Astrocyte of the cerebellum (primary cell): ENCODE measurements around the gene UBL5.

Experiments
- DNase-seq: peaks from one replicate; pipeline ENCODE4 v3.0.0-alpha.2; 2011; ENCODE audit warnings: low read depth
- H3K4me3 ChIP-seq: 2 replicates; pipeline ENCODE4 v1.5.1; 2011; ENCODE audit warnings: mild to moderate bottlenecking, low read depth, low read length, moderate library complexity
- in situ Hi-C: cut with HindIII; loops from 2 replicates; pipeline ENCODE4 v1.10.0; 2017; ENCODE audit warnings: low sequenced_read_pairs
- TF ChIP-seq, protein P1 (sequence below): IDR thresholded peaks from 2 replicates; pipeline ENCODE4 v1.5.1; 2012; ENCODE audit warnings: low read length, low read depth, moderate library complexity, mild to moderate bottlenecking; ENCODE audit errors: missing control alignments

Gene UBL5

DNA sequence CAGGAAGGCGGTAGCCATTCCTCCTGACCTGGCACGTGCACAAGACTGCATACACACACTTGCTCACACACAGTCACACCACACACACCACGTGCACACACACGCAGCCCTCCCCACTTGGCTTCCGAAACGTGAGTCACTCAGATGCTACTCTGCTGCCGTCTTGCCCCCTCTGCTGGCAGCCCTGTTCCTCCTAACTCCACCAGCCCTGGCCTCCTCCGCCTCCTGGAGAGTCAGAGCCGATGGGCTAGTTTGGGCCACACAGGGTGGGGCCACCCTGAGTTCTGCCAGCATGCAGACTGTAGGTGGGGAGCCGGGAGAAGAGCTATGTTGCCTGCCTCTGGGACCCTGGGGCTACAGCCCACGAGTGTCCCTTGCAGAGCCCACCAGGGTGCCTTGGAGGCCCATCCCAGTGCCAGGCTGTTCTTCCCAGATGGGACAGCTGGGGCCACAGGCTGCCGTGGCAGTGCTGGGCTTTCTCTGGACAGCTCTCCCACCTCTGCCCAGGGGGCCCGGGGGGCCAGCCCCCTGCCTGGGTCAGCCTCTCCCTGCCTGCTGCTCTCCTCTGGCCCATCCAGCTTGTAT, 19.5 kb downstream of the UBL5 start:
- in situ Hi-C loops: no loop called here
- TF ChIP-seq, protein P1, sequence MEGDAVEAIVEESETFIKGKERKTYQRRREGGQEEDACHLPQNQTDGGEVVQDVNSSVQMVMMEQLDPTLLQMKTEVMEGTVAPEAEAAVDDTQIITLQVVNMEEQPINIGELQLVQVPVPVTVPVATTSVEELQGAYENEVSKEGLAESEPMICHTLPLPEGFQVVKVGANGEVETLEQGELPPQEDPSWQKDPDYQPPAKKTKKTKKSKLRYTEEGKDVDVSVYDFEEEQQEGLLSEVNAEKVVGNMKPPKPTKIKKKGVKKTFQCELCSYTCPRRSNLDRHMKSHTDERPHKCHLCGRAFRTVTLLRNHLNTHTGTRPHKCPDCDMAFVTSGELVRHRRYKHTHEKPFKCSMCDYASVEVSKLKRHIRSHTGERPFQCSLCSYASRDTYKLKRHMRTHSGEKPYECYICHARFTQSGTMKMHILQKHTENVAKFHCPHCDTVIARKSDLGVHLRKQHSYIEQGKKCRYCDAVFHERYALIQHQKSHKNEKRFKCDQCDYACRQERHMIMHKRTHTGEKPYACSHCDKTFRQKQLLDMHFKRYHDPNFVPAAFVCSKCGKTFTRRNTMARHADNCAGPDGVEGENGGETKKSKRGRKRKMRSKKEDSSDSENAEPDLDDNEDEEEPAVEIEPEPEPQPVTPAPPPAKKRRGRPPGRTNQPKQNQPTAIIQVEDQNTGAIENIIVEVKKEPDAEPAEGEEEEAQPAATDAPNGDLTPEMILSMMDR: peak; percentile 69
- H3K4me3 ChIP-seq: no peak overlapping the region
- peak; percentile 60 for DNase-seq

- in situ Hi-C loops: no loop called here
- H3K4me3 ChIP-seq: no peak overlapping the region
- TF ChIP-seq, protein P1: peak; percentile 50
- no peak for DNase-seq
Observed at GRCh38 chr19:9848060-9848459, 20.3 kb downstream of the UBL5 start.

- DNase-seq: no peak
- in situ Hi-C loops: no loop called here
- H3K4me3 ChIP-seq: no peak overlapping the region
- TF ChIP-seq, protein P1: no peak
Observed at GRCh38 chr19:9848762-9849161, 21.0 kb downstream of the UBL5 start.

- H3K4me3 ChIP-seq: no peak overlapping the region
- DNase-seq: no peak
- TF ChIP-seq, protein P1: no peak
- in situ Hi-C loops: no loop called here
Observed at GRCh38 chr19:9849791-9850190, 22.1 kb downstream of the UBL5 start.

- DNase-seq: no peak
- in situ Hi-C loops: no loop called here
- TF ChIP-seq, protein P1: no peak
- H3K4me3 ChIP-seq: no peak overlapping the region
Observed at GRCh38 chr19:9850235-9850959, 22.7 kb downstream of the UBL5 start.

DNA sequence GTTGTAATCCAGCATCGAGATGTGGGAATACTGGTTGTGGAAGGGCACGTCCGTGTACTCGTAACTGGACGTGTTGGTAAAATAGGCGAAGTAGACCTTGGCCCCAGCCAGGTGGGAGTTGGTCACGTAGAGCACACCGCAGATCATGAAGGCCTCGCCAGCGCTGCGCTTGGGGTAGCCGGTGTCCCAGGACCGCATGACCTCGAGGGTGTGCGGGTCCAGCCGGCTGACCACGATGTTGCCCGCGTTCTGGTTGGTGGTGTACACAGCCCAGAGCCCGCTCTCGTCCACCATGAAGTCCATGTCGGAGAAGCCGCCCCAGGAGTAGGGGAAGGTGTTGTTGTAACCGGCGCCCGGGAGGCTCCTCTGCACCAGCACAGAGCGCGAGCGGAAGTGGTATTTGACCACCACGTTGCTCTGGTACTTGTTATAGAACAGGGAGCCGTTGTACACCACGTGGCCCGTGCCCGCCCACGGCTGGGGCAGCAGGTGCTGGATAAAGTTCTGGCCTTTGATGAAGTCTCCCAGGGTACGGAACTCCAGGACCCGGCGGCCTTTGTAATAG, 26.6 kb downstream of the UBL5 start:
- no peak overlapping the region for H3K4me3 ChIP-seq
- DNase-seq: no peak
- in situ Hi-C loops: no loop called here
- TF ChIP-seq, protein P1: no peak
